CD4-positive, alpha-beta T cell treated with Interleukin-2 at 100 ng/mL for 4 hours (primary cell): ENCODE data around the gene POMP.
"Not testable (repeated sequence)": the region's sequence is repeated elsewhere in the genome, so short reads cannot be mapped to it uniquely, and the experiment has no call there.

ENCODE experiments used
- DNase-seq: peaks from one replicate; pipeline ENCODE4 v3.0.0-alpha.2; 2020; ENCODE audit warnings: low spot score

The POMP gene

GRCh38 chr13:28693605-28694491, 34.9 kb downstream of the POMP start:
- not testable (repeated sequence) for DNase-seq

GRCh38 chr13:28697441-28697840, 38.5 kb downstream of the POMP start:
- no peak for DNase-seq

GRCh38 chr13:28699246-28699645, 40.3 kb downstream of the POMP start:
- no peak for DNase-seq

GRCh38 chr13:28704282-28704681, 45.4 kb downstream of the POMP start:
- DNase-seq, result no peak

GRCh38 chr13:28704919-28705318, 46.0 kb downstream of the POMP start:
- no peak for DNase-seq

GRCh38 chr13:28705461-28706083, 46.6 kb downstream of the POMP start:
- DNase-seq, result no peak

GRCh38 chr13:28707629-28708427, 48.9 kb downstream of the POMP start:
- DNase-seq, result peak; percentile 8

- DNase-seq, result no peak
These were observed 51.2 kb downstream of the POMP start for GRCh38 chr13:28710161-28710560.

GRCh38 chr13:28714651-28715050, 55.7 kb downstream of the POMP start:
- DNase-seq, result no peak

- DNase-seq, result no peak
These were observed 57.6 kb downstream of the POMP start for GRCh38 chr13:28716511-28716910.

- no peak for DNase-seq
These were observed 58.2 kb downstream of the POMP start for GRCh38 chr13:28717170-28717569.

GRCh38 chr13:28718196-28718542, 59.2 kb downstream of the POMP start:
- no peak for DNase-seq

- DNase-seq, result peak; percentile 99
These were observed 59.8 kb downstream of the POMP start, which contains the start of gene SLC46A3 for GRCh38 chr13:28718543-28719226. Gene SLC46A3, minus strand, starts transcription at chr13:28718970. Its CDS starts 972 bp downstream, at chr13:28717998.

- DNase-seq, result no peak
These were observed 60.5 kb downstream of the POMP start for GRCh38 chr13:28719227-28720055.

- DNase-seq, result no peak
These were observed 64.9 kb downstream of the POMP start for GRCh38 chr13:28723806-28724205.

GRCh38 chr13:28725046-28725610, 66.2 kb downstream of the POMP start:
- no peak for DNase-seq
